Naive thymus-derived CD4-positive, alpha-beta T cell (primary cell): ENCODE results near the gene ADAP1. TPM values are rescaled to one million over a fixed set of nuclear protein-coding genes. Genes with fewer than 3 reads are reported as not detected.

Experiments
- ATAC-seq: fragments of 150-1000 bp; cut with Tn5 transposase; 2 replicates; pipeline ENCODE4 v1.10.0; 2021; ENCODE audit warnings: mild to moderate bottlenecking, moderate library complexity
- CTCF ChIA-PET: fragments of 350-600 bp; sonication (Branson Sonifier 250); formaldehyde crosslinking; loops from one replicate; lab custom pipeline; 2021; ENCODE audit warnings: antibody characterized with exemption; lab: Charles Lee
- POLR2A ChIA-PET: fragments of 350-600 bp; sonication (Branson Sonifier 250); formaldehyde crosslinking; loops from one replicate; lab custom pipeline; 2021; ENCODE audit warnings: antibody characterized with exemption, inconsistent platforms; lab: Charles Lee
- DNase-seq, 9 donors: peaks; one replicate each; pipeline versions ENCODE4 v3.0.0 to v3.0.0-alpha.2; 2020 to 2022; ENCODE audit warnings: mixed read lengths in 1 of 9
- H3K27ac ChIP-seq: one replicate; pipeline ENCODE4 v1.7.0; 2013; ENCODE audit warnings: mild to moderate bottlenecking, low read depth, low read length, moderate library complexity
- H3K27me3 ChIP-seq, 2 donors: one replicate each; pipeline ENCODE4 v1.7.0; 2013; ENCODE audit warnings: low read length in 2 of 2, mild to moderate bottlenecking in 2 of 2, moderate library complexity in 2 of 2; ENCODE audit not compliant: control insufficient read depth in 2 of 2, insufficient read depth in 2 of 2
- H3K36me3 ChIP-seq, 3 experiments: 1 replicate in 2 of 3; 2 replicates in 1 of 3; pipeline ENCODE4 v1.7.0; 2013; ENCODE audit warnings: low read length in 3 of 3, mild to moderate bottlenecking in 3 of 3, moderate library complexity in 1 of 3; ENCODE audit not compliant: insufficient read depth in 3 of 3, control insufficient read depth in 2 of 3
- H3K4me1 ChIP-seq, 2 donors: one replicate each; pipeline ENCODE4 v1.7.0; 2013; ENCODE audit warnings: low read length in 2 of 2, mild to moderate bottlenecking in 2 of 2, moderate library complexity in 1 of 2; ENCODE audit not compliant: control insufficient read depth in 2 of 2, insufficient read depth in 2 of 2
- H3K4me3 ChIP-seq: 2 replicates; pipeline ENCODE4 v1.7.0; 2013; ENCODE audit warnings: mild to moderate bottlenecking, low read length
- H3K9me3 ChIP-seq, 3 experiments: 1 replicate in 2 of 3; 2 replicates in 1 of 3; pipeline ENCODE4 v1.7.0; 2013; ENCODE audit warnings: low read length in 3 of 3; ENCODE audit not compliant: control insufficient read depth in 2 of 3
- H3K27ac Mint-ChIP-seq, 9 donors: one replicate each; pipeline ENCODE4 v1.8.0; 2020 to 2022; ENCODE audit warnings: mixed read lengths in 9 of 9, mild to moderate bottlenecking in 8 of 9, moderate library complexity in 5 of 9, inconsistent platforms in 2 of 9
- H3K27me3 Mint-ChIP-seq, 5 donors: one replicate each; pipeline ENCODE4 v1.8.0; 2021 to 2022; ENCODE audit warnings: mixed read lengths in 5 of 5, mild to moderate bottlenecking in 1 of 5
- H3K36me3 Mint-ChIP-seq, 5 donors: one replicate each; pipeline ENCODE4 v1.8.0; 2020 to 2022; ENCODE audit warnings: mixed read lengths in 5 of 5, mild to moderate bottlenecking in 3 of 5, inconsistent platforms in 1 of 5
- H3K4me1 Mint-ChIP-seq, 7 donors: one replicate each; pipeline ENCODE4 v1.8.0; 2020 to 2022; ENCODE audit warnings: mixed read lengths in 7 of 7, mild to moderate bottlenecking in 3 of 7, inconsistent platforms in 1 of 7
- H3K4me3 Mint-ChIP-seq, 10 donors: one replicate each; pipeline ENCODE4 v1.8.0; 2020 to 2022; ENCODE audit warnings: mild to moderate bottlenecking in 10 of 10, mixed read lengths in 10 of 10, moderate library complexity in 6 of 10, inconsistent platforms in 2 of 10
- H3K9me3 Mint-ChIP-seq, 11 donors: one replicate each; pipeline ENCODE4 v1.8.0; 2020 to 2022; ENCODE audit warnings: mixed read lengths in 11 of 11, mild to moderate bottlenecking in 4 of 11, inconsistent platforms in 1 of 11, moderate library complexity in 1 of 11
- intact Hi-C, 2 donors: fragments of 100-400 bp; cut with micrococcal nuclease; formaldehyde crosslinking; loops; one replicate each; pipeline ENCODE4 v1.15.1; 2023
- polyA plus RNA-seq, 2 donors: library from polyadenylated mRNA; unstranded; fragments of 300-500 nt; fragmentation: Illumina TruSeq; gene quantifications; one replicate each; pipeline ENCODE4 v1.2.3, GENCODE V29; 2021
- total RNA-seq, 6 experiments: library from RNA in 5 of 6; stranded (reverse) in 5 of 6; gene quantifications; 1 replicate in 5 of 6; 2 replicates in 1 of 6; pipeline ENCODE4 v1.2.3 and lab custom pipeline; 2021 to 2026

ADAP1 gene
- total and polyA plus RNA-seq, 7 experiments from 2014 or later = 3.8 to 68.6 (median 8.7) TPM

- H3K27ac Mint-ChIP-seq = no peak overlapping the region
These were observed 66.1 kb downstream of the ADAP1 start for GRCh38 chr7:888081-889024.

GRCh38 chr7:887488-887820 lies 67.0 kb downstream of the ADAP1 start:
- Histone ChIP-seq H3K27ac (no peak overlapping the region), H3K27me3 (no peaks in the 10 kb centered on the region), H3K9me3 (no peaks in the 10 kb centered on the region), H3K36me3 (peaks cover 0 to 72% (median 21%) of the 10 kb centered on the region in 3 experiments), H3K4me3 (no peak overlapping the region), H3K4me1 (no peaks in the 10 kb centered on the region)
- peaks cover 0 to 23% (median 10%) of the 10 kb centered on the region in 5 donors for H3K36me3 Mint-ChIP-seq
- no peak overlapping the region for H3K27ac Mint-ChIP-seq
- intact Hi-C loops = no loop called here
- peaks cover 0 to 24% (median 17%) of the 10 kb centered on the region in 7 donors for H3K4me1 Mint-ChIP-seq
- no peaks in the 10 kb centered on the region for H3K27me3 Mint-ChIP-seq
- POLR2A ChIA-PET = no interaction called here
- no peak overlapping the region for H3K4me3 Mint-ChIP-seq
- DNase-seq = no peak
- CTCF ChIA-PET = interaction anchor here (0.6 kb wide), 1 partner anchor 302 kb away, joined by 3 read pairs; no protein-coding TSS in a partner anchor
- ATAC-seq = no peak
- H3K9me3 Mint-ChIP-seq = peaks cover 0 to 1% (median 0%) of the 10 kb centered on the region in 11 donors

More at GRCh38 chr7:888081-889024, 66.1 kb downstream of the ADAP1 start:
- Mint-ChIP-seq H3K4me3 (no peak overlapping the region), H3K27me3 (no peaks in the 10 kb centered on the region), H3K9me3 (peaks cover 0 to 1% (median 0%) of the 10 kb centered on the region in 11 donors), H3K36me3 (peaks cover 0 to 32% (median 14%) of the 10 kb centered on the region in 5 donors), H3K4me1 (peaks cover 0 to 21% (median 9%) of the 10 kb centered on the region in 7 donors)
- Histone ChIP-seq H3K4me3 (no peak overlapping the region), H3K9me3 (no peaks in the 10 kb centered on the region), H3K27ac (no peak overlapping the region), H3K27me3 (no peaks in the 10 kb centered on the region), H3K36me3 (peaks cover 0 to 76% (median 21%) of the 10 kb centered on the region in 3 experiments), H3K4me1 (no peaks in the 10 kb centered on the region)
- ChIA-PET POLR2A (no interaction called here), CTCF (no interaction called here)
- intact Hi-C loops = no loop called here
- no peak for DNase-seq
- no peak for ATAC-seq

- intact Hi-C loops = no loop called here
- H3K4me3 ChIP-seq = no peak overlapping the region
- CTCF ChIA-PET = interaction anchor here (0.6 kb wide), 1 partner anchor 302 kb away, joined by 3 read pairs; no protein-coding TSS in a partner anchor
- H3K9me3 Mint-ChIP-seq = peaks cover 0 to 1% (median 0%) of the 10 kb centered on the region in 11 donors
- no peak for DNase-seq
- no peak for ATAC-seq
- peaks cover 0 to 29% (median 21%) of the 10 kb centered on the region in 7 donors for H3K4me1 Mint-ChIP-seq
- H3K36me3 Mint-ChIP-seq = peaks cover 0 to 19% (median 8%) of the 10 kb centered on the region in 5 donors
- H3K4me3 Mint-ChIP-seq = peak overlapping the region in 1 of 10 donors; percentile 55
- no peak overlapping the region for H3K27ac Mint-ChIP-seq
- no peaks in the 10 kb centered on the region for H3K4me1 ChIP-seq
- peaks cover 0 to 70% (median 19%) of the 10 kb centered on the region in 3 experiments for H3K36me3 ChIP-seq
- no peak overlapping the region for H3K27ac ChIP-seq
- POLR2A ChIA-PET = no interaction called here
- no peaks in the 10 kb centered on the region for H3K9me3 ChIP-seq
- no peaks in the 10 kb centered on the region for H3K27me3 Mint-ChIP-seq
- H3K27me3 ChIP-seq = no peaks in the 10 kb centered on the region
These were observed 67.6 kb downstream of the ADAP1 start for GRCh38 chr7:886626-887487.

- peaks cover 0 to 1% (median 0%) of the 10 kb centered on the region in 11 donors for H3K9me3 Mint-ChIP-seq
- Histone ChIP-seq H3K9me3 (no peaks in the 10 kb centered on the region), H3K4me3 (no peak overlapping the region), H3K4me1 (no peaks in the 10 kb centered on the region), H3K36me3 (peaks cover 0 to 65% (median 19%) of the 10 kb centered on the region in 3 experiments), H3K27me3 (no peaks in the 10 kb centered on the region), H3K27ac (no peak overlapping the region)
- peaks cover 0 to 18% (median 8%) of the 10 kb centered on the region in 5 donors for H3K36me3 Mint-ChIP-seq
- no peaks in the 10 kb centered on the region for H3K27me3 Mint-ChIP-seq
- no peak overlapping the region for H3K27ac Mint-ChIP-seq
- intact Hi-C loops = no loop called here
- H3K4me3 Mint-ChIP-seq = no peak overlapping the region
- ATAC-seq (no peak), DNase-seq (no peak)
- CTCF ChIA-PET = no interaction called here
- peaks cover 0 to 31% (median 25%) of the 10 kb centered on the region in 7 donors for H3K4me1 Mint-ChIP-seq
- POLR2A ChIA-PET = interaction anchor here (0.8 kb wide), 1 partner anchor 10 kb away, joined by 4 read pairs; the partner anchor contains the start of gene GET4
These were observed 68.4 kb downstream of the ADAP1 start for GRCh38 chr7:885893-886625.

- H3K4me3 Mint-ChIP-seq = no peak overlapping the region
- peaks cover 0 to 58% (median 19%) of the 10 kb centered on the region in 3 experiments for H3K36me3 ChIP-seq
- H3K4me1 Mint-ChIP-seq = peaks cover 0 to 36% (median 29%) of the 10 kb centered on the region in 7 donors
- H3K9me3 ChIP-seq = no peaks in the 10 kb centered on the region
- H3K36me3 Mint-ChIP-seq = peaks cover 0 to 11% (median 5%) of the 10 kb centered on the region in 5 donors
- H3K27me3 ChIP-seq = no peaks in the 10 kb centered on the region
- intact Hi-C loops = no loop called here
- ATAC-seq (no peak), DNase-seq (no peak)
- H3K9me3 Mint-ChIP-seq = peaks cover 0 to 1% (median 0%) of the 10 kb centered on the region in 11 donors
- no peaks in the 10 kb centered on the region for H3K4me1 ChIP-seq
- H3K27ac Mint-ChIP-seq = no peak overlapping the region
- no peak overlapping the region for H3K4me3 ChIP-seq
- no peaks in the 10 kb centered on the region for H3K27me3 Mint-ChIP-seq
- H3K27ac ChIP-seq = no peak overlapping the region
- ChIA-PET POLR2A (interaction anchor here (0.7 to 0.8 kb wide), 2 partner anchors 9 to 45 kb away, joined by 4 to 5 read pairs; partner anchors contain the start of gene GET4), CTCF (no interaction called here)
These were observed 69.1 kb downstream of the ADAP1 start for GRCh38 chr7:885261-885892.
